ENCODE data around the gene OR13C2. TPM values are rescaled to one million over a fixed set of nuclear protein-coding genes. Genes with fewer than 3 reads are reported as not detected.

OR13C2 gene
- total RNA-seq, 4 donors from 2014 or later = 2.4 TPM; not detected in 3

DNA sequence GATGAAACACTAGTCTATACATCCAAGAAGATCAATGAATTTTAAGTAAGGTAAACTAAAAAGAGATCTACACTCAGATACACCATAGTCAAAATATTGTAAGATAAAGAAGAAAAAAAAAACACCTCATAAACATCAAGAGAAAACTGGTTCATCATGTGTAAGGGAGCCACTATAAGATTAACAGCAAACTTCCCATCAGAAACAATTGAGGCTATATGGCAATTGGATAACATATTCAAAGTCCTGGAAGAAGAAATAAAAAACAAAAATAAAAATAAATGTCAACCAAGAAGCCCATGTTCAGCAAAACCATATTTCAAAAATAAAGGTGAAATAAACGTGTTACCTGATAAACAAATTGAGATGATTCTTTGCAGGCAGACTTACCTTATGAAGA is 32.8 kb downstream of the OR13C2 start:
- Histone ChIP-seq H3K4me1 (no peaks in the 10 kb centered on the region), H3K27ac (no peak overlapping the region), H3K36me3 (no peaks in the 10 kb centered on the region), H3K27me3 (no peaks in the 10 kb centered on the region), H3K9me3 (no peaks in the 10 kb centered on the region), H3K4me3 (replicated peaks in 1 of 3) (no peak overlapping the region)
- 61 to 76% methylated on average over 1 of the region's 1 CpG for WGBS, 2 donors
- no peak for DNase-seq
- intact Hi-C loops (cut with DNase I) = no loop called here
- TF ChIP-seq, protein P1, sequence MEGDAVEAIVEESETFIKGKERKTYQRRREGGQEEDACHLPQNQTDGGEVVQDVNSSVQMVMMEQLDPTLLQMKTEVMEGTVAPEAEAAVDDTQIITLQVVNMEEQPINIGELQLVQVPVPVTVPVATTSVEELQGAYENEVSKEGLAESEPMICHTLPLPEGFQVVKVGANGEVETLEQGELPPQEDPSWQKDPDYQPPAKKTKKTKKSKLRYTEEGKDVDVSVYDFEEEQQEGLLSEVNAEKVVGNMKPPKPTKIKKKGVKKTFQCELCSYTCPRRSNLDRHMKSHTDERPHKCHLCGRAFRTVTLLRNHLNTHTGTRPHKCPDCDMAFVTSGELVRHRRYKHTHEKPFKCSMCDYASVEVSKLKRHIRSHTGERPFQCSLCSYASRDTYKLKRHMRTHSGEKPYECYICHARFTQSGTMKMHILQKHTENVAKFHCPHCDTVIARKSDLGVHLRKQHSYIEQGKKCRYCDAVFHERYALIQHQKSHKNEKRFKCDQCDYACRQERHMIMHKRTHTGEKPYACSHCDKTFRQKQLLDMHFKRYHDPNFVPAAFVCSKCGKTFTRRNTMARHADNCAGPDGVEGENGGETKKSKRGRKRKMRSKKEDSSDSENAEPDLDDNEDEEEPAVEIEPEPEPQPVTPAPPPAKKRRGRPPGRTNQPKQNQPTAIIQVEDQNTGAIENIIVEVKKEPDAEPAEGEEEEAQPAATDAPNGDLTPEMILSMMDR (IDR thresholded peaks at IDR 0.05) = no peak
- no peak for TF ChIP-seq POLR2A (IDR thresholded peaks at IDR 0.05)

GRCh38 chr9:104568868-104569267 is 36.6 kb downstream of the OR13C2 start, which contains the start of gene OR13C8:
Gene OR13C8, plus strand, starts transcription at chr9:104569168. Its CDS starts 0 bp downstream, at chr9:104569168.
- H3K9me3 ChIP-seq = no peaks in the 10 kb centered on the region
- no peak within 1 kb of the TSS for H3K27ac ChIP-seq
- no peak for TF ChIP-seq POLR2A (IDR thresholded peaks at IDR 0.05)
- TF ChIP-seq, protein P1 (IDR thresholded peaks at IDR 0.05) = no peak
- H3K4me3 ChIP-seq (replicated peaks in 1 of 3) = no peak within 1 kb of the TSS
- no peak for DNase-seq
- no peaks in the 10 kb centered on the region for H3K36me3 ChIP-seq
- 91 to 92% methylated on average over 4 of the region's 4 CpGs for WGBS, 2 donors
- intact Hi-C loops (cut with DNase I) = no loop called here
- H3K27me3 ChIP-seq = no peaks in the 10 kb centered on the region
- no peaks in the 10 kb centered on the region for H3K4me1 ChIP-seq

GRCh38 chr9:104564358-104564757 is 41.1 kb downstream of the OR13C2 start:
- Histone ChIP-seq H3K4me1 (no peaks in the 10 kb centered on the region), H3K27ac (no peak overlapping the region), H3K9me3 (no peaks in the 10 kb centered on the region), H3K4me3 (replicated peaks in 1 of 3) (no peak overlapping the region), H3K36me3 (no peaks in the 10 kb centered on the region), H3K27me3 (no peaks in the 10 kb centered on the region)
- TF ChIP-seq, protein P1 (IDR thresholded peaks at IDR 0.05) = no peak
- no peak for TF ChIP-seq POLR2A (IDR thresholded peaks at IDR 0.05)
- no peak for DNase-seq
- 40% methylated on average over 1 of the region's 1 CpG for WGBS, 2 donors
- intact Hi-C loops (cut with DNase I) = no loop called here

- WGBS, 2 donors = 80 to 94% methylated on average over 8 of the region's 8 CpGs
- intact Hi-C loops (cut with DNase I) = no loop called here
Measured at GRCh38 chr9:104556830-104557634, 48.4 kb downstream of the OR13C2 start.

GRCh38 chr9:104555521-104555920 is 49.9 kb downstream of the OR13C2 start:
- intact Hi-C loops (cut with DNase I) = no loop called here
- no peaks in the 10 kb centered on the region for H3K36me3 ChIP-seq
- H3K27me3 ChIP-seq = no peaks in the 10 kb centered on the region
- H3K4me3 ChIP-seq (replicated peaks in 1 of 3) = no peak overlapping the region
- H3K4me1 ChIP-seq = no peaks in the 10 kb centered on the region
- no peaks in the 10 kb centered on the region for H3K9me3 ChIP-seq
- H3K27ac ChIP-seq = no peak overlapping the region
- TF ChIP-seq, protein P1 (IDR thresholded peaks at IDR 0.05) = no peak
- TF ChIP-seq POLR2A (IDR thresholded peaks at IDR 0.05) = no peak
- DNase-seq = no peak
- 93 to 95% methylated on average over 1 of the region's 1 CpG for WGBS, 2 donors

More at GRCh38 chr9:104556830-104557634, 48.4 kb downstream of the OR13C2 start:
- Histone ChIP-seq H3K4me1 (no peaks in the 10 kb centered on the region), H3K36me3 (no peaks in the 10 kb centered on the region), H3K27ac (no peak overlapping the region), H3K4me3 (replicated peaks in 1 of 3) (no peak overlapping the region), H3K27me3 (no peaks in the 10 kb centered on the region), H3K9me3 (no peaks in the 10 kb centered on the region)
- no peak for DNase-seq
- no peak for TF ChIP-seq POLR2A (IDR thresholded peaks at IDR 0.05)
- TF ChIP-seq, protein P1 (IDR thresholded peaks at IDR 0.05) = no peak
